OCI-LY7 (cell line): Measurements from ENCODE around the gene CATSPERD. TPM values are rescaled to one million over a fixed set of nuclear protein-coding genes. Genes with fewer than 3 reads are reported as not detected.

Experiments used
- Bru-seq: library from RNA; stranded (reverse); fragments of 400-500 nt; gene quantifications from one replicate; lab custom pipeline; 2021; lab: Mats Ljungman, UMichigan
- BruChase-seq, 2 experiments: library from RNA; stranded (reverse); fragments of 400-500 nt; gene quantifications; one replicate each; lab custom pipeline; 2021; lab: Mats Ljungman, UMichigan
- BruUV-seq: library from RNA; stranded (reverse); fragments of 400-500 nt; replicated peaks from 2 replicates; lab custom pipeline; 2021; lab: Mats Ljungman, UMichigan
- CTCF ChIA-PET: fragments of 300-600 bp; sonication (Branson Sonifier 250); formaldehyde crosslinking; loops from one replicate; lab custom pipeline; 2022; ENCODE audit warnings: antibody characterized with exemption; ENCODE audit not compliant: unreplicated experiment; lab: Charles Lee
- POLR2A ChIA-PET: fragments of 300-600 bp; sonication (Branson Sonifier 250); formaldehyde crosslinking; loops from one replicate; lab custom pipeline; 2022; ENCODE audit warnings: antibody characterized with exemption; lab: Charles Lee
- DNase-seq: peaks from one replicate; pipeline ENCODE4 v3.0.0-alpha.2; 2015; ENCODE audit warnings: low spot score
- H2AFZ ChIP-seq: fragments of 200-600 bp; sonication (generic), shearing (Covaris generic); 2 replicates; pipeline ENCODE4 v1.6.1; 2014; ENCODE audit warnings: mild to moderate bottlenecking, antibody characterized with exemption, low read length, moderate library complexity
- H3K27ac ChIP-seq: fragments of 200-600 bp; sonication (generic); 2 replicates; pipeline ENCODE4 v1.5.1; 2014; ENCODE audit warnings: mixed run types, low read depth, mild to moderate bottlenecking, moderate library complexity, low read length, inconsistent platforms; ENCODE audit not compliant: poor library complexity, severe bottlenecking
- H3K36me3 ChIP-seq: fragments of 200-600 bp; sonication (generic); 2 replicates; pipeline ENCODE4 v1.6.1; 2014; ENCODE audit warnings: mild to moderate bottlenecking, antibody characterized with exemption, low read length, moderate library complexity, mixed read lengths; ENCODE audit not compliant: insufficient read depth
- H3K4me1 ChIP-seq: fragments of 200-600 bp; sonication (generic); 2 replicates; pipeline ENCODE4 v1.5.1; 2014; ENCODE audit warnings: mild to moderate bottlenecking, low read length; ENCODE audit not compliant: insufficient read depth, poor library complexity, severe bottlenecking
- H3K4me2 ChIP-seq: fragments of 200-600 bp; sonication (generic); 2 replicates; pipeline ENCODE4 v1.6.1; 2014; ENCODE audit warnings: mild to moderate bottlenecking, low read length
- H3K4me3 ChIP-seq: fragments of 200-600 bp; sonication (generic); 2 replicates; pipeline ENCODE4 v1.5.1; 2014; ENCODE audit warnings: mild to moderate bottlenecking, low read depth, low read length; ENCODE audit not compliant: poor library complexity, severe bottlenecking
- H3K79me2 ChIP-seq: fragments of 200-600 bp; sonication (generic); 2 replicates; pipeline ENCODE4 v1.6.1; 2016; ENCODE audit warnings: low read depth, mild to moderate bottlenecking, low read length, moderate library complexity, mixed read lengths; ENCODE audit not compliant: insufficient read depth
- H3K9me2 ChIP-seq: fragments of 200-600 bp; sonication (generic); 2 replicates; pipeline ENCODE4 v1.6.1; 2016; ENCODE audit warnings: mild to moderate bottlenecking, low read length, mixed read lengths; ENCODE audit not compliant: insufficient read depth
- H3K9me3 ChIP-seq: fragments of 200-600 bp; sonication (generic); 2 replicates; pipeline ENCODE4 v1.6.1; 2014; ENCODE audit warnings: mild to moderate bottlenecking, mixed run types, low read length, mixed read lengths
- H4K20me1 ChIP-seq: fragments of 200-600 bp; sonication (generic); 2 replicates; pipeline ENCODE4 v1.6.1; 2014; ENCODE audit warnings: mild to moderate bottlenecking, antibody characterized with exemption, low read length, moderate library complexity, mixed read lengths; ENCODE audit not compliant: insufficient read depth
- CTCF ChIP-seq: fragments of 200-600 bp; sonication (generic); conservative IDR thresholded peaks from 2 replicates; pipeline ENCODE4 v1.5.1; 2014; ENCODE audit warnings: mild to moderate bottlenecking, antibody characterized with exemption, low read length, moderate library complexity, mixed read lengths
- EZH2phosphoT487 ChIP-seq: fragments of 200-600 bp; sonication (generic); IDR thresholded peaks from 2 replicates; pipeline ENCODE4 v1.6.1; 2018; ENCODE audit warnings: low read depth, borderline replicate concordance, mild to moderate bottlenecking, mixed run types, antibody characterized with exemption, low read length, moderate library complexity, mixed read lengths
- intact Hi-C: fragments of 100-400 bp; cut with micrococcal nuclease; formaldehyde crosslinking; loops from one replicate; pipeline ENCODE4 v1.10.0; 2022; ENCODE audit not compliant: unreplicated experiment
- long read RNA-seq: library from polyadenylated mRNA; stranded (forward); transcript quantifications from one replicate; pipeline ENCODE4 v2.0.0, GENCODE V29; 2022
- total RNA-seq, 2 experiments: library from RNA; depleted of rRNA in 1 of 2; stranded (reverse); fragments of >200 nt in 1 of 2; shearing (Covaris generic) in 1 of 2; gene quantifications; 2 replicates each; pipeline ENCODE4 v1.2.3, GENCODE V29; 2014 to 2022

CATSPERD gene
- not detected in 2 replicates for total RNA-seq (2014; rRNA removed; shearing (Covaris generic))
- 0.26 TPM in 1 of 2 replicates, not detected in the other for total RNA-seq (2022)
- percentile 18 among the genes with signal in this experiment for Bru-seq, nascent RNA
- percentile 15 among the genes with signal in this experiment for BruChase-seq, experiment 1, labeled RNA remaining after a 6-hour chase
- BruChase-seq, experiment 2, labeled RNA remaining after a 2-hour chase = percentile 12 among the genes with signal in this experiment
- long read RNA-seq = 0 reads

- Histone ChIP-seq H3K9me3 (no peaks in the 10 kb centered on the region), H3K36me3 (peaks cover 38% of the 10 kb centered on the region), H3K9me2 (no peaks in the 10 kb centered on the region), H2AFZ (peak within 1 kb of the TSS; percentile 59; the same call in 1 of the 2 replicates), H3K27ac (peak within 1 kb of the TSS; percentile 85), H3K79me2 (peaks cover 47% of the 10 kb centered on the region), H3K4me3 (peak within 1 kb of the TSS; percentile 98), H3K4me1 (peaks cover 26% of the 10 kb centered on the region), H4K20me1 (0 out of 2 replicates have a peak, but pooled peaks cover 8% of the 10 kb centered on the region), H3K4me2 (peak within 1 kb of the TSS; percentile 82)
- no TSS peak for BruUV-seq
- CTCF ChIA-PET = no interaction called here
- intact Hi-C loops = loop anchor here (1.0 to 2.0 kb wide), 4 partner anchors 29 to 71 kb away; partner anchors contain the start of gene DUS3L
- POLR2A ChIA-PET = interaction anchor here (0.5 to 2.7 kb wide), 4 partner anchors 31 to 518 kb away, joined by 3 to 8 read pairs (median 5); partner anchors contain the start of gene RPL36
- TF ChIP-seq CTCF (peak; percentile 86), EZH2phosphoT487 (no peak)
- DNase-seq = peak; percentile 100
Observed at GRCh38 chr19:5719961-5720790, at the start of gene CATSPERD, which contains the start of gene LONP1. Gene CATSPERD (plus strand): TSS chr19:5720637. CDS start chr19:5720738, 101 bp downstream. Gene LONP1 (minus strand): TSS chr19:5720146. CDS start chr19:5720132, 14 bp downstream.

- no peak for DNase-seq
- no TSS peak for BruUV-seq
- Histone ChIP-seq H2AFZ (no peak overlapping the region), H3K9me2 (no peaks in the 10 kb centered on the region), H3K9me3 (no peaks in the 10 kb centered on the region), H3K79me2 (no peaks in the 10 kb centered on the region), H3K4me3 (no peak overlapping the region), H3K36me3 (peaks cover 77% of the 10 kb centered on the region), H3K27ac (no peak overlapping the region), H4K20me1 (no peaks in the 10 kb centered on the region), H3K4me1 (no peaks in the 10 kb centered on the region), H3K4me2 (no peak overlapping the region)
- intact Hi-C loops = no loop called here
- POLR2A ChIA-PET = interaction anchor here (1.1 kb wide), 1 partner anchor 29 kb away, joined by 3 read pairs; no protein-coding TSS in a partner anchor
- CTCF ChIA-PET = interaction anchor here (0.6 kb wide), 1 partner anchor 77 kb away, joined by 4 read pairs; no protein-coding TSS in a partner anchor
- no peak for TF ChIP-seq CTCF
- TF ChIP-seq EZH2phosphoT487 = no peak
Observed at GRCh38 chr19:5671600-5671999, 48.8 kb upstream of the CATSPERD start.
